GM23338 (cell line): Measurements from ENCODE around the gene ITGA7.

Source experiments
- CREB1 ChIP-seq: fragments of 250-450 bp; sonication (Bioruptor Pico); IDR thresholded peaks from 2 replicates; pipeline ENCODE4 v1.5.0; 2020; ENCODE audit warnings: low read depth, mild to moderate bottlenecking, moderate library complexity
- CTCF ChIP-seq, 2 experiments: fragments of 200-600 bp in 1 of 2; sonication (generic) in 1 of 2; conservative IDR thresholded peaks; 2 replicates each; pipeline versions ENCODE4 v1.5.1 to v1.6.1; 2016 to 2017; ENCODE audit warnings: antibody characterized with exemption in 2 of 2, low read depth in 2 of 2, mild to moderate bottlenecking in 2 of 2, moderate library complexity in 1 of 2
- ETS1 ChIP-seq: IDR thresholded peaks from 2 replicates; pipeline ENCODE4 v1.6.1; 2016; ENCODE audit warnings: antibody characterized with exemption
- EZH2 ChIP-seq: fragments of 200-600 bp; sonication (generic); IDR thresholded peaks from one replicate; pipeline ENCODE4 v1.8.0; 2017; ENCODE audit warnings: antibody characterized with exemption, mild to moderate bottlenecking, low read depth; ENCODE audit not compliant: unreplicated experiment
- EZH2phosphoT487 ChIP-seq: fragments of 200-600 bp; sonication (generic); IDR thresholded peaks from one replicate; pipeline ENCODE4 v1.8.1; 2018; ENCODE audit warnings: antibody characterized with exemption; ENCODE audit not compliant: unreplicated experiment
- JUNB ChIP-seq: IDR thresholded peaks from one replicate; pipeline ENCODE4 v1.6.1; 2016; ENCODE audit warnings: antibody characterized with exemption; ENCODE audit not compliant: unreplicated experiment
- NANOG ChIP-seq: IDR thresholded peaks from 2 replicates; pipeline ENCODE4 v1.6.1; 2016; ENCODE audit warnings: antibody characterized with exemption, borderline replicate concordance
- POLR2AphosphoS5 ChIP-seq: IDR thresholded peaks from 2 replicates; pipeline ENCODE4 v1.6.1; 2016; ENCODE audit warnings: antibody characterized with exemption, low read depth
- REST ChIP-seq: IDR thresholded peaks from one replicate; pipeline ENCODE4 v1.6.1; 2018; ENCODE audit warnings: antibody characterized with exemption; ENCODE audit not compliant: unreplicated experiment
- ZNF114 ChIP-seq: fragments of 250-450 bp; sonication (Bioruptor Pico); IDR thresholded peaks from 2 replicates; pipeline ENCODE4 v1.5.0; 2020; ENCODE audit warnings: mild to moderate bottlenecking, moderate library complexity

- TF ChIP-seq POLR2AphosphoS5 (no peak), CTCF (conservative IDR thresholded peaks at IDR 0.05; ENCODE audit: low read depth in 2 of 2) (no peak), EZH2phosphoT487 (no peak), ETS1 (no peak), EZH2 (no peak), ZNF114 (CRISPR knock-in tag) (no peak), NANOG (no peak), REST (no peak), JUNB (no peak), CREB1 (CRISPR knock-in tag) (no peak)
Measured at GRCh38 chr12:55723516-55724225, 16.0 kb upstream of the ITGA7 start.
